Panc1 (cell line): ENCODE measurements around the gene ADAD2. TPM values are rescaled to one million over a fixed set of nuclear protein-coding genes. Genes with fewer than 3 reads are reported as not detected.

ENCODE experiments used
- ATAC-seq: fragments of 200-7000 bp; cut with Tn5 transposase; 2 replicates; pipeline ENCODE4 v1.9.1; 2020; ENCODE audit warnings: mild to moderate bottlenecking, moderate library complexity
- BruUV-seq: library from RNA; stranded (reverse); fragments of 400-500 nt; replicated peaks from 2 replicates; lab custom pipeline; 2021; lab: Mats Ljungman, UMichigan
- CTCF ChIA-PET: fragments of 300-600 bp; sonication (Branson Sonifier 250); formaldehyde crosslinking; loops from one replicate; lab custom pipeline; 2022; ENCODE audit warnings: antibody characterized with exemption; lab: Charles Lee
- POLR2A ChIA-PET: fragments of 300-600 bp; sonication (Branson Sonifier 250); formaldehyde crosslinking; loops from one replicate; lab custom pipeline; 2022; ENCODE audit warnings: antibody characterized with exemption; lab: Charles Lee
- DNase-seq: peaks from one replicate; pipeline ENCODE4 v3.0.0-alpha.2; 2010; ENCODE audit warnings: low read depth, low spot score
- H3K27ac ChIP-seq: 2 replicates; pipeline ENCODE4 v1.5.1; 2011; ENCODE audit warnings: mild to moderate bottlenecking, low read length, inconsistent platforms
- H3K27me3 ChIP-seq: fragments of 200-500 bp; sonication (Bioruptor generic); 2 replicates; pipeline ENCODE4 v1.6.0; 2014; ENCODE audit warnings: low read length, inconsistent platforms; ENCODE audit not compliant: control insufficient read depth, insufficient read depth
- H3K36me3 ChIP-seq: fragments of 200-500 bp; sonication (Bioruptor generic); 2 replicates; pipeline ENCODE4 v1.5.1; 2014; ENCODE audit warnings: inconsistent platforms, mild to moderate bottlenecking, low read length, moderate library complexity; ENCODE audit not compliant: control insufficient read depth, insufficient read depth
- H3K4me1 ChIP-seq: 2 replicates; pipeline ENCODE4 v1.5.1; 2011; ENCODE audit warnings: inconsistent platforms, mild to moderate bottlenecking, low read length, moderate library complexity; ENCODE audit not compliant: control insufficient read depth, insufficient read depth
- H3K4me3 ChIP-seq, 2 experiments: 2 replicates each; pipeline ENCODE4 v1.5.1; 2011 to 2012; ENCODE audit warnings: low read depth in 2 of 2, low read length in 2 of 2, mild to moderate bottlenecking in 2 of 2, inconsistent platforms in 1 of 2, moderate library complexity in 1 of 2
- H3K9me3 ChIP-seq: fragments of 200-500 bp; sonication (Bioruptor generic); 2 replicates; pipeline ENCODE4 v1.5.1; 2014; ENCODE audit warnings: low read depth, mild to moderate bottlenecking, inconsistent platforms, low read length, moderate library complexity; ENCODE audit not compliant: control insufficient read depth, insufficient read depth
- CTCF ChIP-seq: fragments of 450-650 bp; IDR thresholded peaks from 2 replicates; pipeline ENCODE4 v1.5.1; 2017; ENCODE audit warnings: mild to moderate bottlenecking
- POLR2AphosphoS5 ChIP-seq: IDR thresholded peaks from 2 replicates; pipeline ENCODE4 v1.6.1; 2012; ENCODE audit warnings: mild to moderate bottlenecking, low read depth, low read length, moderate library complexity
- REST ChIP-seq, 2 experiments: IDR thresholded peaks; 2 replicates each; pipeline ENCODE4 v1.6.1; 2011 to 2012; ENCODE audit warnings: low read depth in 2 of 2, control low read depth in 1 of 2, low read length in 1 of 2, mild to moderate bottlenecking in 1 of 2, moderate library complexity in 1 of 2; ENCODE audit not compliant: insufficient read depth in 1 of 2
- SIN3A ChIP-seq: IDR thresholded peaks from 2 replicates; pipeline ENCODE4 v1.6.1; 2012; ENCODE audit warnings: low read depth, mild to moderate bottlenecking, low read length, moderate library complexity, borderline replicate concordance; ENCODE audit not compliant: insufficient read depth
- TCF7L2 ChIP-seq: IDR thresholded peaks from 2 replicates; pipeline ENCODE4 v1.6.1; 2011; ENCODE audit warnings: mild to moderate bottlenecking, low read depth, low read length, inconsistent platforms
- in situ Hi-C: cut with HindIII; loops from 2 replicates; pipeline ENCODE4 v1.10.0; 2016; ENCODE audit warnings: low sequenced_read_pairs, low pct_unique_long_range_greater_than_20kb
- intact Hi-C: fragments of 100-400 bp; cut with micrococcal nuclease; formaldehyde crosslinking; loops from one replicate; pipeline ENCODE4 v1.10.0; 2022; ENCODE audit not compliant: unreplicated experiment
- total RNA-seq: library from RNA; stranded (reverse); gene quantifications from one replicate; pipeline ENCODE4 v1.2.1, GENCODE V29; 2021; ENCODE audit not compliant: unreplicated experiment

The ADAD2 gene
- total RNA-seq, 1 experiment from 2014 or later, result not detected

GRCh38 chr16:84232969-84233368 lies 42.0 kb downstream of the ADAD2 start:
- intact Hi-C loops, result no loop called here
- H3K27me3 ChIP-seq, result no peaks in the 10 kb centered on the region
- ATAC-seq (no peak), DNase-seq (no peak)
- ChIA-PET POLR2A (no interaction called here), CTCF (no interaction called here)
- BruUV-seq, result no TSS peak
- peaks cover 15% of the 10 kb centered on the region for H3K4me1 ChIP-seq
- no peaks in the 10 kb centered on the region for H3K36me3 ChIP-seq
- TF ChIP-seq POLR2AphosphoS5, result no peak
- TF ChIP-seq TCF7L2, result no peak
- TF ChIP-seq CTCF, result no peak
- no peak for TF ChIP-seq SIN3A
- TF ChIP-seq REST (IDR thresholded peaks at IDR 0.05; ENCODE audit: insufficient read depth in 1 of 2, low read depth in 2 of 2, low read length in 1 of 2), result no peak
- H3K9me3 ChIP-seq, result no peaks in the 10 kb centered on the region
- H3K27ac ChIP-seq, result no peak overlapping the region
- in situ Hi-C loops, result no loop called here
- no peak overlapping the region for H3K4me3 ChIP-seq

GRCh38 chr16:84233748-84234147 lies 42.8 kb downstream of the ADAD2 start:
- no peak overlapping the region for H3K27ac ChIP-seq
- CTCF ChIA-PET, result no interaction called here
- TF ChIP-seq TCF7L2 (no peak), CTCF (no peak), POLR2AphosphoS5 (no peak), REST (IDR thresholded peaks at IDR 0.05; ENCODE audit: insufficient read depth in 1 of 2, low read depth in 2 of 2, low read length in 1 of 2) (no peak), SIN3A (no peak)
- peaks cover 11% of the 10 kb centered on the region for H3K4me1 ChIP-seq
- no peak overlapping the region for H3K4me3 ChIP-seq
- H3K9me3 ChIP-seq, result no peaks in the 10 kb centered on the region
- H3K36me3 ChIP-seq, result no peaks in the 10 kb centered on the region
- ATAC-seq (no peak), DNase-seq (no peak)
- POLR2A ChIA-PET, result no interaction called here
- H3K27me3 ChIP-seq, result no peaks in the 10 kb centered on the region
- BruUV-seq, result no TSS peak
- intact Hi-C loops (no loop called here), in situ Hi-C loops (no loop called here)
